SKM-1 treated with dmso at 0.1 percent for 144 hours (cell line): ENCODE results near the gene SOX8.

Experiments
- DNase-seq: peaks from one replicate; lab custom pipeline; 2025; ENCODE audit not compliant: unreplicated experiment; lab: John Stamatoyannopoulos, UW

Gene SOX8

DNA sequence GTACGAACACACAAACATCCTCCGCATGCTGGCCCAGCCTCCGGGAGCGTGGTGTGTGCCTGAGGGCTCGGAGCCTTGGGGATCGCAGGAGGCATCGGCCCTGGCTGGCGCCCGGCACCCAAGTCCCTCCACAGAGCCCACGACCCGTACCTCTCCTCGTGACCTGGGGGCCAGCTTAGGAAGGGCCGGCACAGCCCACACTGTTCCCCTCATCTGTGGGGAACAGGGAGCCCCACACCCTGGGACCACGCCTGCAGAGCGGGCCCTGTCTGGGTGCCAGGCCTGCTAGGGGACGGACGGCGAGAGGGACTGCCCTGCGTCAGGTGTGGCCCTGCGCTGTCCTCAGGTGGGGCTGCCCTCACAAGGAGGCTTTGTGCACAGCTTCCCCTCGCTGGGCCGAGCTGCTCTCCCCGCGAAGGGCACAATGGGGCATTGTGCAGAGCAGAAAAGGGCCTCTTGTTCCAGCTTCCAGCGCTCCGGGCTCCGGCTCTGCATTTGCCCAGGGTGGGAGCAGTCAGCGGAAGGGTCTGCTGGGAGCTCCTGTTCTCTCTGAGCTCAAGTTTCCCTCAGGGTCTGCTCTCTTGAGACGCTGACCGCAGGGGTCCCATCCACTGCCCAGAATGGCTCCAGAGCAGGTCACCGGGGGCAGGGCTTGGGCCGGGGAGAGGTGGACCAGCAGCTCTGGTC is 9.1 kb upstream of the SOX8 start:
- no peak for DNase-seq

DNA sequence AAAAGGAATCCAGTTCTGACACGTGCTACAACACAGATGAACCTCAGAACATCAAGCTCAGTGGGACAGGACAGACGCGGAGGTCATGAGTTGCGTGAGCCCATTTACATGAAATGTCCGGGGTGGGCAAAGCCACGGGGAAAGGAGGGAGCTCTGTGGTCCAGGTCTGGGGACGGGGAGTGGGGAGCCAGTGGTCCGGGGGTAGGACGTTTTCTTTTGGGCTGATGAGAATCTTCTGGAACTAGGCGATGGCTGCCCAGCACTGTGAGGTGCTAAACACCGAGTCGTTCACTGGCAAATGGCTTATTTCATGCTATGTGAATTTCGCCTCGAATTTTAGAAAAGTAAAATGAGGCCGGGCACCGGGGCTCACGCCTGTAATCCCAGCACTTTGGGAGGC is 8.2 kb upstream of the SOX8 start:
- DNase-seq, result no peak

DNA sequence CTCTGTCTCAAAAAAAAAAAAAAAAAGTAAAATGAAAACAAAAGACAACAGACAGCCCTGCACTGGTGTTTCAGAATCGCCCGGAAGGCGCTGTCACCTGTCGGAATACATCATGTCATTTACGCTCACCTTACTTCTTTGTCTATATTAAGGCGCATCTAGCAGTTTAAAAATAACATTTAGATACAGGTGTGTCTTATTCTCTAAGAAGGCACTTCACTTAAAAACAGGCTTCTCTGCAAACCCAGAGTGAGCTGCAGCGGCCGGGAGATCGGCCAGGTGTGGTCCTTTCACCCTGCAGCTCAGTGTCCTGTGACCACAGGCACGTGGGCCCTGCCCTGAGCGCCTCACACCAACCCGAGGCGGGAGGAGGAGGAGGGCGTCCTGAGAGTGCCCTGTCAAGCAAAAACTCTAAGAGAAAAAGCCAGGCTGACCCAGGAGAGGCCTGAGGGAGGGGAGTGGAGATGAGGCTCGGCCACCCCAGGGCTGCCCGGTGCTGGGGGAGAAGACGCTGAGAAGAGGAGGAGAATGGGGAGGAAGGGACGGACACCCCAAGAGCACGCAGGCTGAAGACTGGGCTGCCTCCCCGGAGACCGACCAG is 7.5 kb upstream of the SOX8 start:
- no peak for DNase-seq

DNA sequence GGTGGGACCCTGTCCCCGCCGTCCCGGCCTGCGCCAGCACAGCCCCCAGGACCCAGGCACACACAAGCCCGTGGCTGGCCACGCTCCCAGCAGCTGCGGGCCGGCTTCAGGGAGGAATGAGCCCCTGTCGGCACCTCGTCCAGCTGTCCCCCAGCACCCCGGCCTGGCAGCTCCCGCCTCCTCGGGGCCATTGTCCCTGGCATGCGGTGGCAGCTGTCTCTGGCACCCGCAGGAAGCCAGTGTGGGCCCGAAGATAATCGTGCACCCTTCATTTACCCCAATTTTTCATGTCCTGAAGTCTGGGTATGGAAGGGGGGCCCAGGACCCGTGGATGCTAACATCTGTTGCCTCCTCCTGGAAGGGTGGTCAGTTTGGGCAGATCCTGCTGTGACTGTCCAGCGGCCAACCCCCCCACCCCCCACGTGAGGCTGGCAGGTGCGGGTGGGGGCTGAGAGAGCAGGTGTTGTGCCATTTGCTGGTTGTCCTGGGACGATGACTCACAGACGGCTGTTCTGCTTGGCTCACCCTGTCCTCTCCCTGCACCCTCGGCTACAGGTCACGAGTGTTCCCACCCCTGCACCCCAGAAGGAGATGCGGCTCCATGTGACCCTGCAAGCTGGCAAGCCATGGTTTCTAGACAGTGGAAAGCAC is 6.8 kb upstream of the SOX8 start:
- no peak for DNase-seq

DNA sequence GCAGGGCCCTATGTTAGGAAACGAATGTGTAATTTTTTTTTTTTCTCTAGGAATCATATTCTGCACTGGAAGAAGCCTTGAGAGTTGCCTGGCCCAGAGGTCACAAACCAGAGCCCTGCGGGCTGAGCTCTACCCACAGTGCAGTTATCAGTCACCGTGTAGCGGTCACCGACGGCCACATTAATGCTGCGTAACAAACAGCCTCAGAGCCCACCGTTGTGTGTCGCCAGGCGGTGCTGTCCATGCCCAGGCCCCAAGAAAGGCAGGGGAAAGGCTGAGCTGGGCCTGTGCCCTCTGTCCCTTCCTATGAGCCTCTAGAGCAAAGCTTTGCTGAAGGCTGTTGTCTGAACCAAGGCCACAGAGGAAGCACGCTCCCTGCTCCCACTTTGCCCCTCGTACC is 6.3 kb upstream of the SOX8 start:
- DNase-seq, result no peak

DNA sequence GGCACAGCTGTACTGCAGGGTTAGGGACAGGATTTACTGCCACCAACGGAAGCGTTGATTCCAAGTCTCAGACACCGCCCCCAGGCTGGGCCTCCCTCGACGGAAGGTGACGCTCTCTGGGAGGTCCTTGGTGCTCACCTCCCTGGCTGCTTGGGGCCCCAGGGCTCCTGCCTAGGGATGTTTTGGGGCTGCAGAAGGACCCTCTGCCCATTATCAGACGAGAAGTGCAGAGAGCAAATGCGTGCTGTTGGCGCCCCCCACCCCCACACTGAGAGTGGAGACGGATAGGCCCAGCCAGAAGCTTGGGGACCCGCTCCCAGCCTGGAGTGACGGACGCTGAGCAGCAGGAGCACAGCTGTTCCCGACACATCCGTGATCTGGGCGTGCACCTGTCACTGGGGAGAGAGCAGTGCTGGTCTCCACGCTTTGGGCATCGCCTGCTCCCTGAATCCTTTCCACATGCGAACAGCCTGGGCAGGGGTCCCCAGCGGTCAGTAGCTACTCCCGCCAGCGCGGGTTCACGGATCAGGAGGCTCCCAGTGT is 5.1 kb upstream of the SOX8 start:
- no peak for DNase-seq

DNA sequence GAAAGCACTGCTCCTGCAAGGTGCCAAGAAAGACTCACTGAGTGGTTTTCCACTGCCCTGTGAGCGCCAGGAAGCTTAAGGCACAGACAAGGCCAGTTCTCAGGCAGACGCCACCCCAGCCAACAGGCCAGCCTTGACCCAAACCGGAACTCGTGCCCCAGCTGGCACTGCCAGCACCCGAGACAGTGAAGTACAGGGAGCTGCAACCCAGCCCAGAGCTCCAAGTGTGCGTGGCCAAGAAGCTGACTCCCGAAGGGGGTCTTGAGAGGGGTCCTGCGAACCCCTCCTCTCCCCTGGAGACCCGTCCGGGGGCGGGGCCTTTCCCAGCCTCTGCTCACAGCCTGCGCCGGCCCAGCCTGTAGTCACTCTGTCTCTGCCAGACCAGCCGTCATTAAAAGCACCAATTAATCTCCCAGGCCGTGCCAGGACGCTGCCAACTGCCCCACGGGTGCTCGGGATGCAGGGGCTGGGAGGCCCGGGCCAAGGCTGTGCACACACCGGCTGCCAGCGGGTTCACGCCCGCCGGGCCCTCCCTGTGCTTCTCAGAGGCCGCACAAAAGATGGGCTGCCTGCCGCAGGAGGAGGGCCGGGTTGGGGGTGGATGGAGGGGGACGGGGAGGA is 4.4 kb upstream of the SOX8 start:
- no peak for DNase-seq

DNA sequence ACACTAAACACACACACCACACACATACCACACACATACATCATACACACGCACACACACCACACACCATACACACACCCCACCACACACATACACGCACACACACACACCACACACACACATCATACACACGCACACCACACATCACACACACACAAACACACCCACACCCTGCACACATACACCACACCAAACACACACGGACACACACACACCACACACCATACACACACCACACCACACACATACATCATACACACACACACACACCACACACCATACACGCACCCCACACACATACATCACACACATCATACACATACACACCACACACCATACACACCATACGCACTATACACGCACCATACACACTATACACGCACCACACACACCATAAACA is 3.7 kb upstream of the SOX8 start:
- DNase-seq, result no peak

DNA sequence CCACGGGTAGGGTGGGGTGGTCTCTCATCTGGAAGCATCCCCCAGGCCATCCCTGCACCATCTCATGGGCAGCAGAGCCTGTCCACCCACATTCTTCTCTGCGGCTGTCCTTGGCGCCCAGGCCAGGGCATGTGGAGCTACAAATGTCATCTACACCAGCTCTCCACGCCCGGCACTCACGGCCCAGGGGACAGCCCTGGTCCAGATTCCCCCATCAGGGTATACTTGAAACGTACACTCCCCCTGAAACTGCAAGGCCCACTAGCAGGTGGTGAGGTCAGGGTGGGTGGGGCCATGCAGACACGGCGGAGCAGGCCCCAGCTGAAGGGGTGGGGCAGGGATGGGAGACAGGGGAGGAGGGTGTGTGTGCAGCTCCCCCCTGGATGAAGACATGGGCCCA is 3.2 kb upstream of the SOX8 start:
- DNase-seq, result no peak

DNA sequence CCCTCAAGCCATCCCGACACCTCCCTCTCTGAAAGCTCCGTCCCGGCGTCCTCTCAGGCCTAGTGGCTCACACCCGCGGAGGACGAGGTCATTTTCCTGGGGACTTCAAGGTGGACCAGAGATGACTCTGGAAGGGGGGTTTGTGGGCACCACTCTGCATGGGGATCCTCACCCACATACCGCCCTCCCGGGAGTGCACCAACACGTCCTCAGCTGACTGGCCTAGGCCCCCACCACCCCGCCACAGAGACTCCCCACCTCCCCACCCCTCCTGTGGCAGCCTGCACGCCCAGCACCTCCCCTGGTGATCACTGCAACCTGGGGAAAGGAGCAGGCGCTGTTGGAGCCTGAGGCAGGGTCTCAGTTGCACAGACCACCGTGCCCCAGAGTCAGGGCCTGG is 2.4 kb upstream of the SOX8 start:
- DNase-seq, result no peak

DNA sequence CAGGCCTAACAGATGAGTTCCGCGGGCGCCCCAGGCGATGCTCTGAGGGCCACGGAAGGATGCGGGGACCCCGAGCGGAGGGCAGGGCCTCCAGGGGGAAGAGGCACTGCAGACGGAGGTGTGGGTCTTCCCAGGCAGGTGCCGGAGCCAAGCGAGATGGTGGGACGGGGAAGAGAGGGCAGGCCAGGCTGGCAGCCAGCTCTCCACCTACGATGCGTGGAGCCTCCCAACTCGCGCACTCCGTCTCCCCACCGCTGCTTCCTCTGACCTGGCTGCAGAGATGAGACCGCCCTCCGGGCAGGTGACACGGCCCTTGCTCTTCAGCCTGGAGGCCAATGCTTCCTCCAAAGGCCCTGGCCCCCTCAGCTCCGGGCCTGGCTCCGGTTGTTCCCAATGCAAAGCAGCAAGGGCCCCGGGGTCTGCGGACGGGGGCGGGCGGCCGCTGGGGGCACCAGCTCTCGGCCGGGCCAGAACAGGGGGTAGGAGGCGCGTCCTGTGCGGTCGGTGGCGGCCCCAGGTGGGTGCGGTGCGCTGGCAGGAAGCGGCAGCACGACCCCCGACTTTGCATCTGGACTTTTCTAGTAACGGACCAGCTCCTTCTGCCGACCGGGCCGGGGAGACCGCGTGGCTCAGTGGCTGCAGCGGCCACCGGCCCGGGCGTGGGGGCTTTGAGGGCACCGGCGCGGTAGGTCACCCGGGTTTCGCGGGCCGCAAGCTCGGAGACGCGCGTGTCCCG is 1.5 kb upstream of the SOX8 start:
- no peak for DNase-seq

DNA sequence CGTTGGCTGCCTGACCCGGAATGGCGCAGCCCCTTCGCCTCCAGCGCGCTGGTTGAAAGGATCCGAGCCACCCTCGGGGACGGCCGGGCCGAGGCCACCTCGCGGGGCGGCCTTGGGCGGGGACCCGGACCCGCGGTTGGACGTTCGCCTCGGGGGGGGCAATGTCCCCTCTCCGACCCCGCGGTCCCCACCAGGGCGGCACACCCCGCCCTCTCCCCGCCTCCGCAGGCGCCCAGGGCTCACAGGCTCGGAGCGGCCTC is 1.0 kb upstream of the SOX8 start:
- no peak for DNase-seq

DNA sequence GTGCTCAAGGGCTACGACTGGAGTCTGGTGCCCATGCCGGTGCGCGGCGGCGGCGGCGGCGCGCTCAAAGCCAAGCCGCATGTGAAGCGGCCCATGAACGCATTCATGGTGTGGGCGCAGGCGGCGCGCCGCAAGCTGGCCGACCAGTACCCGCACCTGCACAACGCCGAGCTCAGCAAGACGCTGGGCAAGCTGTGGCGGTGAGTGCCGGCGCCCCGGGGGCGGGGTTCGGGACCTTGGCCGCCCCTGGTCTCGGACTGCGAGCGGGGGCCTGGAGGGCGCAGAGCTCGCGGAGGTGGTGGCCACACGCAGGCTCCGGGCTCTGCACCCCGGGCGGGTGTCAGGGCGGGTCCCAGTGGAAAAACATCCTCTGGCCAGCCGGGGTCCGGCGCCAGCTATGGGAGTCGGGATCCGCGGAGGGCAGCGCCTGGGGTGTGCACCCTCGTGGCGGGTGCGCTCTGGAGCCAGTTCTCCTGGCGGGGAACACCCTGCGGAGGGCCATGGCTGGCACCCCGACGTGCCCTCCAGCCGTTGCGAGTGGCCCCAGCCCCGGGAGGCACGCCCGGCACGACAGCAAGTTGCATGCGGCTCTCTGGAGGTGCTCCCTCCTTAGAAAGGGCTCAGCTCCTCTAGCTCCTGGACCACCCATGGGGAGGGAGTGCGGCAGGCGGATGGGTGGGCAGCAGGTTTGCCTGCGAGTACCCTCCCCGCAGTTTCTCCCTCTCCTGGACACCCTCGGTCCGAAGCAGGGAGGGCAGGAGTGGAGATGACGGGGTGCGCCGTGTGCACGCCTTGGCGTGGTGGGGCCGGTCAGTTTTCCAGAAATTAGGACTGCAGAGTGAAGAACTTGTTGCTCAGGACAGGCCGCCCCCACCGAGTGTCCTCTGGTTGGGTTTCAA is 824 bp downstream of the SOX8 start:
- no peak for DNase-seq

DNA sequence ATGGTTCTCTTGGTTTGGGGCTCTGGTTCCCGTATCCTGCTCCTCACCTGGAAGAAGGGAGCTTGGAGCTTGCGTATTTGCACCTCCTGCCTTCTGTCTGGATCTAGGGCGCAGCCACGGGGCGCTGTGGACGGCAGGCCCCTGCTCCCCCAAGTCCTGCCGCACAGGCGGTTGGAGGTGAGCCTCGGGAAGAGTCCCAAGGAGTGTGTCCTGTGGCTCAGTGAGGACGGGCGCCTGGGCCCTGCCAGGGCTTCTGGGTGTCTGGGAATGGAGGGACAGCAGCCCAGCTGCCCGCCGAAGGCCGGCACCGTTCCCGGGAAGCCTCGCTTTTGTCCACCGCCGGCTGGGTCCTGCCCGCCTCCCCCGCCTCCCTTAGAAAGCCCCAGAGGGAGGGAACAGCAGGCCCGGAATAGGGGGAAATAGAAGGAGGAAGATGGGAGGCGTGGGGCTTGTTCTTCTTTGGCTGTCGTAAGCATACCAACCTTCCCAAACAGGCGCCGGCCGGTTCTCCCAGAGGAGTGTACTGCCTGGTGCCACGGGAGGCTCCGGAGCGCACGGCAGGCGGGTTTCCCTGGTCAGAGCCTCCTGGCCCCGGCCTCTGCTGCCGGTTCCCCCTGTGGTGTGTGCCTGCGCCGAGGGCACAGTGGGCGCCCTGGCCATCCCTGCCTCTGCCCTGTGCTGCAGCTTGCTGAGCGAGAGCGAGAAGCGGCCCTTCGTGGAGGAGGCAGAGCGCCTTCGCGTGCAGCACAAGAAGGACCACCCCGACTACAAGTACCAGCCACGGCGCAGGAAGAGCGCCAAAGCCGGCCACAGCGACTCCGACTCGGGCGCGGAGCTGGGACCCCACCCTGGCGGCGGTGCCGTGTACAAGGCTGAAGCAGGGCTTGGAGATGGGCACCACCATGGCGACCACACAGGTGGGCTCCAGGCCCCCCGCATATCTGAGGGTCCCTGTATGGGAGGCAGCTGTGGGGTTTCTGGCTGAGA is 1.8 kb downstream of the SOX8 start:
- no peak for DNase-seq

DNA sequence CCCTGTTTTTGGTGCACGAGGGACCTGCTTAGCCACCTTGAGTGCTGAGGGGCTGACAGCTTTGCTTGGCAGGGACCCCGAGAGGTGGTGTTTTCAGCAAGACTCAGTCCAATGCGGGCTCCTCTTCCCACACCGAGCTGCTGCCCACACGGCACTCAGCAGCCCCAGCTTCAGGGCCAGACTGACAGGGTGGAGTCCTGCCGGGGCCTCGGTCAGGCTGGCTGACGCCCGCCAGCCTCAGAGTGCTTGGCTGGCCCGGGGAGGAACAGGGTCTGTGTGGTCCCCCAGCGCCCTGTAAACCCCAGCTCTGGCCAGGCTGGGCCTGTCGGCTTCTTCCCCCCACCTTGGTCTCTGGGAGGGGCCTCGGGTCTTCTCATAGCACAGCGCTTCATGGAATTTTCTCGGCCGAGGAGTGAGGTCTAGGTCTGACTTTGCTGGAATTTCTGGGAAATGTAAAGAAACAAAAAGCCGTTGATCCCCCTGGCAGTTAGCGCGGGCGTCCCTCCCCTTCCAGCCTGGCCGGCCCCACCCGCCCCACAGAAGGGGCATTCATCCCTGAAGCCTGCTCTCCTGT is 2.6 kb downstream of the SOX8 start:
- no peak for DNase-seq

DNA sequence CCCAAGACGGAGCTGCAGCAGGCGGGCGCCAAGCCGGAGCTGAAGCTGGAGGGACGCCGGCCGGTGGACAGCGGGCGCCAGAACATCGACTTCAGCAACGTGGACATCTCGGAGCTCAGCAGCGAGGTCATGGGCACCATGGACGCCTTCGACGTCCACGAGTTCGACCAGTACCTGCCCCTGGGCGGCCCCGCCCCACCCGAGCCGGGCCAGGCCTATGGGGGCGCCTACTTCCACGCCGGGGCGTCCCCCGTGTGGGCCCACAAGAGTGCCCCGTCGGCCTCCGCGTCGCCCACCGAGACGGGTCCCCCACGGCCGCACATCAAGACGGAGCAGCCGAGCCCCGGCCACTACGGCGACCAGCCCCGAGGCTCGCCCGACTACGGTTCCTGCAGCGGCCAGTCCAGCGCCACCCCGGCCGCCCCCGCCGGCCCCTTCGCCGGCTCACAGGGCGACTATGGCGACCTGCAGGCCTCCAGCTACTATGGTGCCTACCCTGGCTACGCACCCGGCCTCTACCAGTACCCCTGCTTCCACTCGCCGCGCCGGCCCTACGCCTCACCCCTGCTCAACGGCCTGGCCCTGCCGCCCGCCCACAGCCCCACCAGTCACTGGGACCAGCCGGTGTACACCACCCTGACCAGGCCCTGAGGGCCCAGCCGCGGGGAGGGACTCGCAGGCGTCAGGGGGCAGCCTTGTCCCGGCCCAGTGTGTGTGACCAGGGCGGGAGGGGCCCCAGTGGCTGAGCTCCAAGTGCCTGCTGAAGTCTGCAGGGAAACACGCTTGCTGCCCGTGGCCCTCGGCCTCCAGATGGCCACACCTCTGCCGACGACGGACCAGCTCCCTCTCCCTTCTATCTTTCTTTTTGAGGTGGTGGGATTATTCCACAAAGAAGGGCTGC is 3.4 kb downstream of the SOX8 start:
- DNase-seq, result no peak

DNA sequence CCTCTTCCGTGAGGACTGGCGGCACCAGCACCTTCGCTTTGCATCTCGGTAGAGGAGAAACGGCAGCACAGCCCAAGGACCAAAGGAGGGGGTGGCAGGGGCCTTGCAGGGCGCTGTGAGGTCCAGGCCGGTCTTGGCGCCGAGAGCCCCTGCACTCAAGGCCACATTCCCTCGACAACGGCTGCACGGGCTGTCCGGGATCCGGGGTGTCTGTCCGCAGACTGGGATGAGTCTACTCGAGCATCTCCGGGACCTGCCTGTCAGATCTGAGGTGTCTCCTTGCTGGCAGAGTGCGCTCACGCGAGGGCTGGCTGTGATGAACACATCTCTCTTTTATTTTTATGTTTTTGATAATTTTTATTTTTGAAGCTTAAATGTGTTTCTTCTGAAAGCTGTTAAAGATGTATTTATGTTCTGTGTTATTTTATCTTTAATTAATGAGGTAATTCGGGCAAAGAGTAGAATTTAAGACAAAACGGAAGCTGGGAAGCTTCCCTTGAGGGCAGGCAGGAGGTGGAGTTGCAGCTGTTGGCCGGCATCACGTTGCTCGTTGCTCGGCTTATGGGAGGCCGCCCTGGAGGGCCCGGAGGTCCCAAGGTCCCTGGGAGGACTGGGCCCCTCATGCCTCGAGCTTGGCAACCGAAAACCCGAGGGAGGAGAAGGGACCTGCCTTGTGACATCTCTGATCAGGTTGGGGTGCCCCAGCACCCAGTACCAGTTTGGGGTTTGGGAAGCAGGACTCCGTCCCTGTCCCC is 4.3 kb downstream of the SOX8 start:
- no peak for DNase-seq
